IMR-90 (cell line): ENCODE data around the gene CD46. TPM values are rescaled to one million over a fixed set of nuclear protein-coding genes. Genes with fewer than 3 reads are reported as not detected.

ENCODE experiments used
- ATAC-seq: fragments of 200-7000 bp; cut with Tn5 transposase; 2 replicates; pipeline ENCODE4 v1.9.1; 2020; ENCODE audit warnings: low read depth, mild to moderate bottlenecking, moderate library complexity
- BruUV-seq: library from RNA; stranded (reverse); fragments of 400-500 nt; replicated peaks from 2 replicates; lab custom pipeline; 2021; lab: Mats Ljungman, UMichigan
- CTCF ChIA-PET: fragments of 300-600 bp; formaldehyde crosslinking; extraction: SDS; loops from one replicate; lab custom pipeline; 2021; ENCODE audit warnings: antibody characterized with exemption; lab: Yijun Ruan, JAX
- POLR2A ChIA-PET: fragments of 300-600 bp; sonication (Branson Sonifier 250); formaldehyde crosslinking; loops from one replicate; lab custom pipeline; 2022; ENCODE audit warnings: antibody characterized with exemption; ENCODE audit not compliant: unreplicated experiment; lab: Charles Lee
- DNase-seq: peaks from one replicate; pipeline ENCODE4 v3.0.0; 2013
- H2AFZ ChIP-seq: replicated peaks from 2 replicates; pipeline ENCODE3; 2013; ENCODE audit warnings: low read length, mild to moderate bottlenecking; ENCODE audit not compliant: poor library complexity
- H2AK5ac ChIP-seq: 2 replicates; pipeline ENCODE4 v1.6.1; 2013; ENCODE audit warnings: low read depth, low read length, inconsistent platforms
- H2AK9ac ChIP-seq: replicated peaks from 2 replicates; pipeline ENCODE3; 2013; ENCODE audit warnings: mild to moderate bottlenecking, low read depth, low read length, moderate library complexity; ENCODE audit not compliant: poor library complexity
- H2BK120ac ChIP-seq: 2 replicates; pipeline ENCODE4 v1.6.1; 2013; ENCODE audit warnings: low read depth, low read length, inconsistent platforms
- H2BK15ac ChIP-seq: 3 replicates; pipeline ENCODE4 v1.6.1; 2013; ENCODE audit warnings: low read depth, low read length, inconsistent platforms
- H2BK20ac ChIP-seq: 2 replicates; pipeline ENCODE4 v1.6.1; 2013; ENCODE audit warnings: low read depth, mild to moderate bottlenecking, inconsistent platforms, low read length, moderate library complexity
- H2BK5ac ChIP-seq: 2 replicates; pipeline ENCODE4 v1.6.1; 2013; ENCODE audit warnings: mild to moderate bottlenecking, low read depth, low read length, inconsistent platforms; ENCODE audit not compliant: poor library complexity, severe bottlenecking
- H3K14ac ChIP-seq: replicated peaks from 2 replicates; pipeline ENCODE4 v1.6.1; 2013; ENCODE audit warnings: low read depth, low read length, inconsistent platforms
- H3K18ac ChIP-seq: 2 replicates; pipeline ENCODE4 v1.6.1; 2013; ENCODE audit warnings: low read depth, low read length, control low read depth
- H3K23ac ChIP-seq: 2 replicates; pipeline ENCODE4 v1.6.1; 2013; ENCODE audit warnings: low read depth, low read length, inconsistent platforms
- H3K27ac ChIP-seq: 2 replicates; pipeline ENCODE4 v1.5.1; 2013; ENCODE audit warnings: mild to moderate bottlenecking, control low read depth, low read length; ENCODE audit not compliant: insufficient read depth
- H3K27me3 ChIP-seq: 2 replicates; pipeline ENCODE4 v1.6.1; 2013; ENCODE audit warnings: low read length; ENCODE audit not compliant: control insufficient read depth, insufficient read depth
- H3K36me3 ChIP-seq: 2 replicates; pipeline ENCODE4 v1.6.1; 2013; ENCODE audit warnings: low read length, mixed read lengths; ENCODE audit not compliant: control insufficient read depth, insufficient read depth
- H3K4ac ChIP-seq: 2 replicates; pipeline ENCODE4 v1.6.1; 2013; ENCODE audit warnings: low read depth, low read length, inconsistent platforms
- H3K4me1 ChIP-seq: 2 replicates; pipeline ENCODE4 v1.6.1; 2013; ENCODE audit warnings: low read length, mixed read lengths; ENCODE audit not compliant: control insufficient read depth, insufficient read depth
- H3K4me2 ChIP-seq: 2 replicates; pipeline ENCODE4 v1.6.1; 2013; ENCODE audit warnings: low read depth, mild to moderate bottlenecking, control low read depth, low read length, moderate library complexity
- H3K4me3 ChIP-seq: 2 replicates; pipeline ENCODE4 v1.5.1; 2013; ENCODE audit warnings: low read depth, mild to moderate bottlenecking, control low read depth, low read length, moderate library complexity; ENCODE audit not compliant: insufficient read depth
- H3K56ac ChIP-seq: 2 replicates; pipeline ENCODE4 v1.6.1; 2013; ENCODE audit warnings: low read length, inconsistent platforms; ENCODE audit not compliant: insufficient read depth; ENCODE audit errors: extremely low read depth
- H3K79me1 ChIP-seq, 2 experiments: 2 replicates each; pipeline ENCODE4 v1.6.1; 2013; ENCODE audit warnings: low read length in 2 of 2, inconsistent platforms in 1 of 2, low read depth in 1 of 2
- H3K9ac ChIP-seq: 2 replicates; pipeline ENCODE4 v1.6.1; 2013; ENCODE audit warnings: low read depth, low read length, control low read depth
- H3K9me1 ChIP-seq: 2 replicates; pipeline ENCODE4 v1.6.1; 2013; ENCODE audit warnings: low read length, inconsistent platforms; ENCODE audit not compliant: insufficient read depth
- H3K9me3 ChIP-seq: 2 replicates; pipeline ENCODE4 v1.6.1; 2013; ENCODE audit warnings: low read length; ENCODE audit not compliant: control insufficient read depth, insufficient read depth
- H4K20me1 ChIP-seq: 2 replicates; pipeline ENCODE4 v1.6.1; 2013; ENCODE audit warnings: low read length, inconsistent platforms; ENCODE audit not compliant: insufficient read depth
- H4K5ac ChIP-seq: 2 replicates; pipeline ENCODE4 v1.6.1; 2013; ENCODE audit warnings: mild to moderate bottlenecking, low read depth, low read length, control low read depth
- H4K8ac ChIP-seq, 2 experiments: 2 replicates each; pipeline ENCODE4 v1.6.1; 2013; ENCODE audit warnings: low read depth in 2 of 2, low read length in 2 of 2, control low read depth in 1 of 2, inconsistent platforms in 1 of 2
- H4K91ac ChIP-seq: 2 replicates; pipeline ENCODE4 v1.6.1; 2013; ENCODE audit warnings: low read depth, low read length, inconsistent platforms; ENCODE audit not compliant: insufficient read depth
- BHLHE40 ChIP-seq: fragments of 150-350 bp; IDR thresholded peaks from 2 replicates; pipeline ENCODE4 v1.6.1; 2016; ENCODE audit warnings: mild to moderate bottlenecking, low read depth, low read length
- CEBPB ChIP-seq: IDR thresholded peaks from 2 replicates; pipeline ENCODE4 v1.6.1; 2012; ENCODE audit warnings: low read depth, low read length, improper control_type of control experiment
- CHD1 ChIP-seq: IDR thresholded peaks from 2 replicates; pipeline ENCODE4 v1.6.1; 2012; ENCODE audit warnings: low read depth, low read length, improper control_type of control experiment
- FOS ChIP-seq: fragments of 150-350 bp; IDR thresholded peaks from 2 replicates; pipeline ENCODE4 v1.6.1; 2016; ENCODE audit warnings: low read depth, low read length
- MAFK ChIP-seq: IDR thresholded peaks from 2 replicates; pipeline ENCODE4 v1.6.1; 2012; ENCODE audit warnings: low read depth, low read length, improper control_type of control experiment
- MAZ ChIP-seq: IDR thresholded peaks from 2 replicates; pipeline ENCODE4 v1.6.1; 2012; ENCODE audit warnings: low read depth, mild to moderate bottlenecking, low read length, improper control_type of control experiment, moderate library complexity, borderline replicate concordance
- MXI1 ChIP-seq: IDR thresholded peaks from 2 replicates; pipeline ENCODE4 v1.6.1; 2012; ENCODE audit warnings: low read depth, mild to moderate bottlenecking, low read length, moderate library complexity, borderline replicate concordance
- NFE2L2 ChIP-seq: fragments of 150-350 bp; IDR thresholded peaks from 2 replicates; pipeline ENCODE4 v1.6.1; 2016; ENCODE audit warnings: low read depth, mild to moderate bottlenecking, low read length
- POLR2A ChIP-seq: IDR thresholded peaks from 2 replicates; pipeline ENCODE4 v1.6.1; 2012; ENCODE audit warnings: mild to moderate bottlenecking, low read depth, low read length
- RAD21 ChIP-seq: IDR thresholded peaks from 2 replicates; pipeline ENCODE4 v1.6.1; 2012; ENCODE audit warnings: low read length, improper control_type of control experiment
- RCOR1 ChIP-seq: IDR thresholded peaks from 2 replicates; pipeline ENCODE4 v1.6.1; 2012; ENCODE audit warnings: mild to moderate bottlenecking, low read length, improper control_type of control experiment; ENCODE audit not compliant: insufficient replicate concordance
- RFX5 ChIP-seq: IDR thresholded peaks from 2 replicates; pipeline ENCODE4 v1.8.0; 2012; ENCODE audit warnings: low read depth, mild to moderate bottlenecking, low read length, moderate library complexity
- SMC3 ChIP-seq: fragments of 150-350 bp; IDR thresholded peaks from 2 replicates; pipeline ENCODE4 v1.6.1; 2016; ENCODE audit warnings: low read depth, mild to moderate bottlenecking, antibody characterized with exemption, low read length, moderate library complexity
- whole genome bisulfite sequencing, 2 experiments: methylation state at CpG; one replicate each; pipeline versions ENCODE4 v1.1.5 to v1.1.7; 2013; ENCODE audit warnings: missing lambda C conversion rate in 2 of 2; ENCODE audit not compliant: insufficient read length in 1 of 2; ENCODE audit errors: extremely low coverage in 2 of 2; 5-methylcytosine and 5-hydroxymethylcytosine counted together
- dilution Hi-C: fragments of 300-500 bp; cut with HindIII; formaldehyde crosslinking; loops from one replicate; pipeline ENCODE4 v1.14.3; 2018; ENCODE audit warnings: low sequenced_read_pairs; ENCODE audit not compliant: unreplicated experiment
- in situ Hi-C: fragments of 300-500 bp; cut with MboI; formaldehyde crosslinking; loops from 3 replicates; pipeline ENCODE4 v1.14.3; 2019; ENCODE audit warnings: low sequenced_read_pairs, inconsistent platforms, mixed read lengths
- intact Hi-C: fragments of 100-400 bp; cut with micrococcal nuclease; formaldehyde crosslinking; loops from 2 replicates; pipeline ENCODE4 v1.10.0; 2022
- polyA plus RNA-seq, 3 experiments: library from polyadenylated mRNA; depleted of rRNA; stranded (reverse); fragments of >200 nt; gene quantifications; 2 replicates each; pipeline ENCODE4 v1.2.3, GENCODE V29; 2012; ENCODE audit warnings: low replicate concordance in 1 of 3
- total RNA-seq: library from RNA; depleted of rRNA; stranded (reverse); fragments of >200 nt; gene quantifications from 2 replicates; pipeline ENCODE4 v1.2.3, GENCODE V29; 2012
- TF ChIP-seq, protein P1 (sequence below): fragments of 150-350 bp; IDR thresholded peaks from 2 replicates; pipeline ENCODE4 v1.6.1; 2016; ENCODE audit warnings: low read depth, mild to moderate bottlenecking, low read length, moderate library complexity, borderline replicate concordance
- TF ChIP-seq, protein P2 (sequence below): conservative IDR thresholded peaks from 2 replicates; pipeline ENCODE4 v1.5.1; 2012; ENCODE audit warnings: mild to moderate bottlenecking, low read depth, low read length, improper control_type of control experiment

CD46 gene
- total and polyA plus RNA-seq, 2 of the 4 experiments (the other 2 are of a cell fraction) = 37.1 to 82.0 TPM

DNA sequence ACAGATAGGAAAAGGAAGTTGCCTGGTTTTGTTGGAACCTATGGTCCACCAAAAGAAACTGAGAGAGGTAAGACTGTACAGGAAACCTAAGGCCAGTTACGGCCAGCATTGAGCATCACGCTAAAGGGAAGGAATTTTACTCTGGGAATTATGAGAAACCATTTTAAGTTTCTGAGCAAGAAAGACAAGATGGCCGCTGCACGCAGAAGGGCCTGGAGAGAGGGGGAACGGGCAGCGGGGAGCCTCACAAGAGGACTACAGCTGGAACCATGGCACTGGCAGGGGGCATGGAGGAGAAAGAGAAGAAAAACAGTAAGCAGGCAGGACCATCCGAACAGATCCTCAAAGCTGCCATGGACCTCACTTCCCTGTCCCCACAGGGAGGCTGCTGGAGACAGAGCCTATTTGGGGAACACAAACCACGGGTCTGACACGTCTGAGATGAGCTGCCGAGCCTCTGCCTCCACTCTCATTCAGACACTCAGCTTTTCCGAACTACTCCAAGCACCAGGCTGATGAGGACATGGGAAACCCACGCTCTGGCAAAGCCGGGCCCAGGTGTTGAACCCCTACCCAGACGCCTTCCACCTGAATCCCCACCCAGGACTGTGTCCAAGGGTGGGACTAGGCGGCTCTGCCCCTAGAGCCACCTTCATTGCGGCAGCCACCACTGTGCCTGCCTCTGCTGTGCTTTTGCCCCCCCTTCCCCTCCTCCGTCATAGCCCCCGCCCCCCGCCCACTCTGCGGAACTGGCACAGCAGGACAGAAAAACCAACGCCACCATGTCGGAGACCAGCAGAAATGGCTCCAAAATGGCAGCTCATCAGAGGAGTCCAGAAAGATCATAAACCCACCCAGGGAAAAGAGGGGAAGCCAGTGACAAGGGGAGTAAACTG, 69.0 kb downstream of the CD46 start:
- no peak for ATAC-seq
- BruUV-seq = no TSS peak
- H3K9me3 ChIP-seq = no peaks in the 10 kb centered on the region
- TF ChIP-seq MAFK (no peak), RFX5 (no peak), RAD21 (no peak), MAZ (no peak), SMC3 (no peak), CHD1 (no peak), FOS (no peak), RCOR1 (no peak), NFE2L2 (no peak), CEBPB (no peak), BHLHE40 (no peak), MXI1 (no peak), POLR2A (no peak)
- TF ChIP-seq, protein P1, sequence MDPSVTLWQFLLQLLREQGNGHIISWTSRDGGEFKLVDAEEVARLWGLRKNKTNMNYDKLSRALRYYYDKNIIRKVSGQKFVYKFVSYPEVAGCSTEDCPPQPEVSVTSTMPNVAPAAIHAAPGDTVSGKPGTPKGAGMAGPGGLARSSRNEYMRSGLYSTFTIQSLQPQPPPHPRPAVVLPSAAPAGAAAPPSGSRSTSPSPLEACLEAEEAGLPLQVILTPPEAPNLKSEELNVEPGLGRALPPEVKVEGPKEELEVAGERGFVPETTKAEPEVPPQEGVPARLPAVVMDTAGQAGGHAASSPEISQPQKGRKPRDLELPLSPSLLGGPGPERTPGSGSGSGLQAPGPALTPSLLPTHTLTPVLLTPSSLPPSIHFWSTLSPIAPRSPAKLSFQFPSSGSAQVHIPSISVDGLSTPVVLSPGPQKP = no peak
- TF ChIP-seq, protein P2, sequence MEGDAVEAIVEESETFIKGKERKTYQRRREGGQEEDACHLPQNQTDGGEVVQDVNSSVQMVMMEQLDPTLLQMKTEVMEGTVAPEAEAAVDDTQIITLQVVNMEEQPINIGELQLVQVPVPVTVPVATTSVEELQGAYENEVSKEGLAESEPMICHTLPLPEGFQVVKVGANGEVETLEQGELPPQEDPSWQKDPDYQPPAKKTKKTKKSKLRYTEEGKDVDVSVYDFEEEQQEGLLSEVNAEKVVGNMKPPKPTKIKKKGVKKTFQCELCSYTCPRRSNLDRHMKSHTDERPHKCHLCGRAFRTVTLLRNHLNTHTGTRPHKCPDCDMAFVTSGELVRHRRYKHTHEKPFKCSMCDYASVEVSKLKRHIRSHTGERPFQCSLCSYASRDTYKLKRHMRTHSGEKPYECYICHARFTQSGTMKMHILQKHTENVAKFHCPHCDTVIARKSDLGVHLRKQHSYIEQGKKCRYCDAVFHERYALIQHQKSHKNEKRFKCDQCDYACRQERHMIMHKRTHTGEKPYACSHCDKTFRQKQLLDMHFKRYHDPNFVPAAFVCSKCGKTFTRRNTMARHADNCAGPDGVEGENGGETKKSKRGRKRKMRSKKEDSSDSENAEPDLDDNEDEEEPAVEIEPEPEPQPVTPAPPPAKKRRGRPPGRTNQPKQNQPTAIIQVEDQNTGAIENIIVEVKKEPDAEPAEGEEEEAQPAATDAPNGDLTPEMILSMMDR = no peak

More for the DNA sequence above, 69.0 kb downstream of the CD46 start:
- no peak overlapping the region for H4K8ac ChIP-seq
- dilution Hi-C loops = no loop called here
- H2BK5ac ChIP-seq = no peak overlapping the region
- H2AK5ac ChIP-seq = no peak overlapping the region; the same call in 1 of the 2 replicates
- no peak overlapping the region for H3K9ac ChIP-seq
- no peak for DNase-seq
- H3K4me1 ChIP-seq = peaks cover 26% of the 10 kb centered on the region
- intact Hi-C loops = no loop called here
- no peak overlapping the region for H3K27ac ChIP-seq
- H3K9me1 ChIP-seq = peaks cover 7% of the 10 kb centered on the region; the same call in 1 of the 2 replicates
- ChIA-PET POLR2A (no interaction called here), CTCF (interaction anchor here (1.2 kb wide), 1 partner anchor 64 kb away, joined by 3 read pairs; no protein-coding TSS in a partner anchor)
- no peak overlapping the region for H2AK9ac ChIP-seq
- no peak overlapping the region for H2BK15ac ChIP-seq
- H3K79me1 ChIP-seq = peaks cover 0 to 14% of the 10 kb centered on the region in 2 experiments; a peak in 1 of 4 replicates
- no peak overlapping the region for H2BK20ac ChIP-seq
- H4K20me1 ChIP-seq = no peaks in the 10 kb centered on the region
- H3K18ac ChIP-seq = no peak overlapping the region
- H3K4ac ChIP-seq = no peak overlapping the region
- H3K36me3 ChIP-seq = peaks cover 4% of the 10 kb centered on the region; the same call in 1 of the 2 replicates
- in situ Hi-C loops = loop anchor here (10.0 kb wide), 1 partner anchor 144 kb away; no protein-coding TSS in a partner anchor
- H4K5ac ChIP-seq = no peak overlapping the region
- H4K91ac ChIP-seq = no peak overlapping the region
- H3K23ac ChIP-seq = no peak overlapping the region
- no peaks in the 10 kb centered on the region for H3K27me3 ChIP-seq
- no peak overlapping the region for H3K4me2 ChIP-seq
- WGBS, 2 experiments = 93% methylated on average over 5 of the region's 22 CpGs; no CpG with 5 or more reads in 1 of the 2 experiments
- no peak overlapping the region for H3K14ac ChIP-seq
- H3K56ac ChIP-seq = no peak overlapping the region
- H3K4me3 ChIP-seq = no peak overlapping the region
- no peak overlapping the region for H2BK120ac ChIP-seq
- no peak overlapping the region for H2AFZ ChIP-seq
